ENCODE measurements around the gene UQCC5. TPM values are rescaled to one million over a fixed set of nuclear protein-coding genes. Genes with fewer than 3 reads are reported as not detected.
A peak's percentile ranks its signal among the peaks of the same experiment; 100 is the strongest.

Gene UQCC5
- total RNA-seq, 2 experiments from 2014 or later, result 2.8 to 8.3 TPM

DNA sequence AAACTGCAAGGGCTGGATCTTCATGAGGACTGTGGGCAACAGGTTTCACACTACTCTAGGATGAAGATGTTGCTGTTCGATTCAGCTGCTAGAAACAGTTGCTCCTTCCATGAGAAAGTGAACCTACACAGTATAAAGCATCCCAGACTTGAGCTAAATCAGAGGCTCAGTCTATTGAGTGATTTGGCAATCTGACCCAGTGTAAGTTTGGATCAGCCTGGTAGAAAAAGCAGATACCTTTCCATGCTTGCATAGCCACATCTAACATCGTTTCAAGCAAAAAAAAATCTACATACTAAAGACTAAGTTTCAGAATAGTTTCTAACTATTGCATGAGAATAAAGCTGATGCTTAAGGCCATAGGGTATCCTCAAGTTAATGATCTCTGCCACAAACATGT, 4.6 kb downstream of the UQCC5 start:
- Histone ChIP-seq H3K36me3 (ENCODE audit: insufficient read depth, low read length) (peaks cover 19% of the 10 kb centered on the region), H3K9me3 (ENCODE audit: control insufficient read depth in 1 of 2, insufficient read depth in 1 of 2, low read length in 2 of 2) (no peaks in the 10 kb centered on the region), H3K4me3 (ENCODE audit: low read length) (no peak overlapping the region), H3K27me3 (ENCODE audit: control insufficient read depth in 1 of 2, insufficient read depth in 2 of 2, low read length in 2 of 2) (no peaks in the 10 kb centered on the region), H3K27ac (ENCODE audit: low read depth in 1 of 2, low read length in 2 of 2) (no peak overlapping the region), H3K4me1 (ENCODE audit: insufficient read depth, low read length) (peaks cover 34% of the 10 kb centered on the region)
- ATAC-seq (ENCODE audit: poor library complexity) (no peak), DNase-seq (no peak)
- H3K27ac Mint-ChIP-seq, result peak overlapping the region; percentile 48
- H3K9me3 Mint-ChIP-seq, result no peaks in the 10 kb centered on the region
- intact Hi-C loops (cut with DNase I, micrococcal nuclease), result no loop called here
- ChIA-PET POLR2A (no interaction called here), CTCF (interaction anchor here (0.6 kb wide), 1 partner anchor 36 kb away, joined by 7 read pairs; no protein-coding TSS in a partner anchor)
- H3K27me3 Mint-ChIP-seq, result no peaks in the 10 kb centered on the region
- TF ChIP-seq, protein P1, sequence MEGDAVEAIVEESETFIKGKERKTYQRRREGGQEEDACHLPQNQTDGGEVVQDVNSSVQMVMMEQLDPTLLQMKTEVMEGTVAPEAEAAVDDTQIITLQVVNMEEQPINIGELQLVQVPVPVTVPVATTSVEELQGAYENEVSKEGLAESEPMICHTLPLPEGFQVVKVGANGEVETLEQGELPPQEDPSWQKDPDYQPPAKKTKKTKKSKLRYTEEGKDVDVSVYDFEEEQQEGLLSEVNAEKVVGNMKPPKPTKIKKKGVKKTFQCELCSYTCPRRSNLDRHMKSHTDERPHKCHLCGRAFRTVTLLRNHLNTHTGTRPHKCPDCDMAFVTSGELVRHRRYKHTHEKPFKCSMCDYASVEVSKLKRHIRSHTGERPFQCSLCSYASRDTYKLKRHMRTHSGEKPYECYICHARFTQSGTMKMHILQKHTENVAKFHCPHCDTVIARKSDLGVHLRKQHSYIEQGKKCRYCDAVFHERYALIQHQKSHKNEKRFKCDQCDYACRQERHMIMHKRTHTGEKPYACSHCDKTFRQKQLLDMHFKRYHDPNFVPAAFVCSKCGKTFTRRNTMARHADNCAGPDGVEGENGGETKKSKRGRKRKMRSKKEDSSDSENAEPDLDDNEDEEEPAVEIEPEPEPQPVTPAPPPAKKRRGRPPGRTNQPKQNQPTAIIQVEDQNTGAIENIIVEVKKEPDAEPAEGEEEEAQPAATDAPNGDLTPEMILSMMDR (IDR thresholded peaks at IDR 0.05), result no peak
- H3K4me3 Mint-ChIP-seq, result no peak overlapping the region
- H3K36me3 Mint-ChIP-seq (ENCODE audit: low read depth), result peaks cover 55% of the 10 kb centered on the region
- H3K4me1 Mint-ChIP-seq (ENCODE audit: low read depth), result peaks cover 64% of the 10 kb centered on the region

- Histone ChIP-seq H3K36me3 (ENCODE audit: insufficient read depth, low read length) (peaks cover 48% of the 10 kb centered on the region), H3K9me3 (ENCODE audit: control insufficient read depth in 1 of 2, insufficient read depth in 1 of 2, low read length in 2 of 2) (no peaks in the 10 kb centered on the region), H3K27ac (ENCODE audit: low read depth in 1 of 2, low read length in 2 of 2) (no peak overlapping the region), H3K4me1 (ENCODE audit: insufficient read depth, low read length) (peaks cover under 1% of the 10 kb centered on the region), H3K4me3 (ENCODE audit: low read length) (no peak overlapping the region), H3K27me3 (ENCODE audit: control insufficient read depth in 1 of 2, insufficient read depth in 2 of 2, low read length in 2 of 2) (no peaks in the 10 kb centered on the region)
- ChIA-PET POLR2A (interaction anchor here (1.5 kb wide), 1 partner anchor 9 kb away, joined by 6 read pairs; the partner anchor contains the start of gene UQCC5), CTCF (no interaction called here)
- no peaks in the 10 kb centered on the region for H3K27me3 Mint-ChIP-seq
- TF ChIP-seq, protein P1 (IDR thresholded peaks at IDR 0.05), result no peak
- ATAC-seq (ENCODE audit: poor library complexity) (no peak), DNase-seq (no peak)
- no peak overlapping the region for H3K4me3 Mint-ChIP-seq
- intact Hi-C loops (cut with DNase I, micrococcal nuclease), result no loop called here
- peaks cover 61% of the 10 kb centered on the region for H3K36me3 Mint-ChIP-seq (ENCODE audit: low read depth)
- peak overlapping the region; percentile 51 for H3K27ac Mint-ChIP-seq
- peaks cover 29% of the 10 kb centered on the region for H3K4me1 Mint-ChIP-seq (ENCODE audit: low read depth)
- no peaks in the 10 kb centered on the region for H3K9me3 Mint-ChIP-seq
These were observed 8.5 kb downstream of the UQCC5 start for GRCh38 chr3:52544937-52545336.

- intact Hi-C loops (cut with DNase I, micrococcal nuclease), result no loop called here
- ChIA-PET POLR2A (interaction anchor here (1.7 kb wide), 1 partner anchor 10 kb away, joined by 4 read pairs; the partner anchor contains the start of gene UQCC5), CTCF (interaction anchor here (1.1 kb wide), 1 partner anchor 10 kb away, joined by 3 read pairs; the partner anchor contains the start of gene UQCC5)
- no peaks in the 10 kb centered on the region for H3K9me3 Mint-ChIP-seq
- TF ChIP-seq, protein P1 (IDR thresholded peaks at IDR 0.05), result no peak
- H3K36me3 Mint-ChIP-seq (ENCODE audit: low read depth), result peaks cover 62% of the 10 kb centered on the region
- Histone ChIP-seq H3K27me3 (ENCODE audit: control insufficient read depth in 1 of 2, insufficient read depth in 2 of 2, low read length in 2 of 2) (no peaks in the 10 kb centered on the region), H3K36me3 (ENCODE audit: insufficient read depth, low read length) (peaks cover 53% of the 10 kb centered on the region), H3K9me3 (ENCODE audit: control insufficient read depth in 1 of 2, insufficient read depth in 1 of 2, low read length in 2 of 2) (no peaks in the 10 kb centered on the region), H3K4me3 (ENCODE audit: low read length) (no peak overlapping the region), H3K27ac (ENCODE audit: low read depth in 1 of 2, low read length in 2 of 2) (no peak overlapping the region), H3K4me1 (ENCODE audit: insufficient read depth, low read length) (no peaks in the 10 kb centered on the region)
- peak overlapping the region; percentile 51 for H3K27ac Mint-ChIP-seq
- H3K27me3 Mint-ChIP-seq, result no peaks in the 10 kb centered on the region
- no peak for DNase-seq
- H3K4me1 Mint-ChIP-seq (ENCODE audit: low read depth), result peaks cover 15% of the 10 kb centered on the region
- no peak for ATAC-seq (ENCODE audit: poor library complexity)
- no peak overlapping the region for H3K4me3 Mint-ChIP-seq
These were observed 9.9 kb downstream of the UQCC5 start for GRCh38 chr3:52546111-52546901.

Data from CD4-positive, alpha-beta T cell (primary cell).